Measurements from ENCODE around the gene NPAT. TPM values are rescaled to one million over a fixed set of nuclear protein-coding genes. Genes with fewer than 3 reads are reported as not detected.

NPAT gene
- total RNA-seq, 1 donor from 2014 or later, result 39.2 TPM

DNA sequence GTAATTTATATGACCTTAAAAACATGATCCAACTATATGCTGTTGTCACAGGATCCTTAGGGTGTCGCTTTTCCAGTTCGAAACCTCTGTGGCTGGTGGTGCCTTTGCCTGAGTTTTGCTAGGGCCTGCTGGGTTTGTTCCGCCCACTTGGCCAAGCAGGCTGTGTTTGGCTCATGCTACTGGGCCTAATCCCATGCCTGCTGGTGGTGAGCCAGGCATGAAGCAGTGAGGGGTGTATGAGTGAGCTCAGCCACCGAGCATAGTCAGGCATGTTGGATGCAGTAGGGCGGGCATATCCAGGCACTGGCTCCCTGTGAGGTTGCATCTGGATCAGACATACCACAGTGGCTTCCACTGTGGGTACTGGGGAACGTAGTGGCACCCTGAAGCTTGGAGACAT is 16.3 kb downstream of the NPAT start:
- no peaks in the 10 kb centered on the region for H3K9me3 ChIP-seq (ENCODE audit: low read depth)
- H3K4me1 Mint-ChIP-seq, result no peaks in the 10 kb centered on the region
- no peak overlapping the region for H3K4me3 Mint-ChIP-seq

DNA sequence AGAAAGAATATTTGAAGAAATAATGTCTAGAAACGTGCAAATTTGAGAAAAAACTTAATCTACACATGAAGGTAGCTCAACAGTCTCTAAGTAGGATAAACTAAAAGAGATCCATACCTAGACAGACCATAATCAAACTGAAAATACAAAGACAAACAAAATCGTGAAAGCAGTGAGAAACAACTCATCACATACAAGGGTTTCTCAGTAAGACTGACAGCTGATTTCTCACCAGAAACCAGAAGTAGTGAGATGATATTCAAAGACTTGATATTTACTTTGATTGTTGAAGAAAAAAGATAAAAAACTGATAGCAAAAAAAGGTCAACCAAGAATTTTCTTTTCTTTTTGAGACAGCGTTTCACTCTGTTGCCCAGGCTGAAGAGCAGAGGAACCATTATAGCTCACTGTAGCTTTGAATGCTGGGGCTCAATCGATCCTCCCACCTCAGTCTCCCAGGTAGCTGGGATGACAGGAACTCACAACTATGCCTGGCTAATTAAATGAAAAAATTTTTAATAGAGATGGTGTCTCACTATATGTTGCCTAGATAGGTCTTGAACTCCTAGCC is 17.4 kb downstream of the NPAT start:
- DNase-seq (ENCODE audit: low spot score), result no peak
- Mint-ChIP-seq H3K27ac (no peak overlapping the region), H3K36me3 (peaks cover 33% of the 10 kb centered on the region), H3K27me3 (ENCODE audit: insufficient read depth, low read depth) (no peaks in the 10 kb centered on the region), H3K4me1 (no peaks in the 10 kb centered on the region), H3K9me3 (peaks cover 7% of the 10 kb centered on the region), H3K4me3 (no peak overlapping the region)
- Histone ChIP-seq H3K9ac (no peak overlapping the region), H3K4me1 (no peaks in the 10 kb centered on the region), H3F3A (ENCODE audit: low read depth) (no peaks in the 10 kb centered on the region), H3K9me3 (ENCODE audit: low read depth) (no peaks in the 10 kb centered on the region), H4K20me1 (ENCODE audit: low read depth) (peaks cover 24% of the 10 kb centered on the region), H3K36me3 (no peaks in the 10 kb centered on the region), H2AFZ (replicated peaks) (no peak overlapping the region), H3K27me3 (no peaks in the 10 kb centered on the region), H3K4me2 (no peak overlapping the region), H3K79me2 (ENCODE audit: low read depth) (peaks cover 99% of the 10 kb centered on the region), H3K27ac (no peak overlapping the region), H3K4me3 (no peak overlapping the region)
- no peak for TF ChIP-seq EZH2 (IDR thresholded peaks at IDR 0.05)
- TF ChIP-seq, protein P1, sequence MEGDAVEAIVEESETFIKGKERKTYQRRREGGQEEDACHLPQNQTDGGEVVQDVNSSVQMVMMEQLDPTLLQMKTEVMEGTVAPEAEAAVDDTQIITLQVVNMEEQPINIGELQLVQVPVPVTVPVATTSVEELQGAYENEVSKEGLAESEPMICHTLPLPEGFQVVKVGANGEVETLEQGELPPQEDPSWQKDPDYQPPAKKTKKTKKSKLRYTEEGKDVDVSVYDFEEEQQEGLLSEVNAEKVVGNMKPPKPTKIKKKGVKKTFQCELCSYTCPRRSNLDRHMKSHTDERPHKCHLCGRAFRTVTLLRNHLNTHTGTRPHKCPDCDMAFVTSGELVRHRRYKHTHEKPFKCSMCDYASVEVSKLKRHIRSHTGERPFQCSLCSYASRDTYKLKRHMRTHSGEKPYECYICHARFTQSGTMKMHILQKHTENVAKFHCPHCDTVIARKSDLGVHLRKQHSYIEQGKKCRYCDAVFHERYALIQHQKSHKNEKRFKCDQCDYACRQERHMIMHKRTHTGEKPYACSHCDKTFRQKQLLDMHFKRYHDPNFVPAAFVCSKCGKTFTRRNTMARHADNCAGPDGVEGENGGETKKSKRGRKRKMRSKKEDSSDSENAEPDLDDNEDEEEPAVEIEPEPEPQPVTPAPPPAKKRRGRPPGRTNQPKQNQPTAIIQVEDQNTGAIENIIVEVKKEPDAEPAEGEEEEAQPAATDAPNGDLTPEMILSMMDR (IDR thresholded peaks at IDR 0.05), result no peak
- TF ChIP-seq EZH2phosphoT487 (IDR thresholded peaks at IDR 0.05), result no peak

More for the DNA sequence above, 16.3 kb downstream of the NPAT start:
- Histone ChIP-seq H3F3A (ENCODE audit: low read depth) (no peaks in the 10 kb centered on the region), H3K79me2 (ENCODE audit: low read depth) (peaks cover 99% of the 10 kb centered on the region), H3K27me3 (no peaks in the 10 kb centered on the region), H3K4me1 (no peaks in the 10 kb centered on the region), H2AFZ (replicated peaks) (no peak overlapping the region), H3K4me3 (no peak overlapping the region), H3K27ac (no peak overlapping the region), H3K9ac (no peak overlapping the region), H3K4me2 (no peak overlapping the region), H3K36me3 (no peaks in the 10 kb centered on the region), H4K20me1 (ENCODE audit: low read depth) (peaks cover 17% of the 10 kb centered on the region)
- Mint-ChIP-seq H3K36me3 (peaks cover 42% of the 10 kb centered on the region), H3K27ac (no peak overlapping the region), H3K9me3 (peaks cover 7% of the 10 kb centered on the region), H3K27me3 (ENCODE audit: insufficient read depth, low read depth) (no peaks in the 10 kb centered on the region)
- no peak for DNase-seq (ENCODE audit: low spot score)
- TF ChIP-seq EZH2phosphoT487 (IDR thresholded peaks at IDR 0.05), result no peak
- TF ChIP-seq, protein P1 (IDR thresholded peaks at IDR 0.05), result no peak
- no peak for TF ChIP-seq EZH2 (IDR thresholded peaks at IDR 0.05)

DNA sequence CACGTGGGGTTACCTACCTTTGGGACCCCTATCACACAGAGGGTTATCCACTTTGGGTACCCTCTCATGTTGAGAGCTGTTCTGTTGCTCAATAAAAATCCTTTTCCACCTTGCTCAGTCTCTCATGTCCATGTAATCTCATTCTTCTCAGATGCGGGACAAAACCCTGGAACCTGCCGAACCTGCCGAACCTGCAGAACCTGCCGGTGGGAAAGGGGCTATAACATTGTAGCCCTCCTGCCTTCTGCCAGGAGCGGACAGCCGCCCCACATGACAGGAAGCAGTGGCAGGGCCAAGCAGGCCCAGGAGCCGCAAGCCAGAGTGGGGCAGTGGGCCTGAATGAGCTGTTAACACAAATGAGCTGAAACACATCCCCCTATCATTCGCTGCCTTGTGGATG is 18.1 kb downstream of the NPAT start:
- H3K4me1 Mint-ChIP-seq, result no peaks in the 10 kb centered on the region
- no peak overlapping the region for H3K4me3 ChIP-seq
- H3K79me2 ChIP-seq (ENCODE audit: low read depth), result peaks cover 99% of the 10 kb centered on the region
- no peaks in the 10 kb centered on the region for H3K27me3 ChIP-seq
- peaks cover 30% of the 10 kb centered on the region for H4K20me1 ChIP-seq (ENCODE audit: low read depth)
- peaks cover 5% of the 10 kb centered on the region for H3K9me3 Mint-ChIP-seq
- no peak overlapping the region for H3K9ac ChIP-seq
- peaks cover 35% of the 10 kb centered on the region for H3K36me3 Mint-ChIP-seq
- no peaks in the 10 kb centered on the region for H3K36me3 ChIP-seq
- no peak for DNase-seq (ENCODE audit: low spot score)
- H2AFZ ChIP-seq (replicated peaks), result no peak overlapping the region
- TF ChIP-seq EZH2phosphoT487 (IDR thresholded peaks at IDR 0.05) (no peak), EZH2 (IDR thresholded peaks at IDR 0.05) (no peak)
- TF ChIP-seq, protein P1 (IDR thresholded peaks at IDR 0.05), result no peak
- no peak overlapping the region for H3K27ac Mint-ChIP-seq
- H3K9me3 ChIP-seq (ENCODE audit: low read depth), result no peaks in the 10 kb centered on the region
- H3K27ac ChIP-seq, result no peak overlapping the region
- H3K4me1 ChIP-seq, result no peaks in the 10 kb centered on the region
- no peak overlapping the region for H3K4me3 Mint-ChIP-seq
- no peaks in the 10 kb centered on the region for H3F3A ChIP-seq (ENCODE audit: low read depth)
- H3K4me2 ChIP-seq, result no peak overlapping the region
- no peaks in the 10 kb centered on the region for H3K27me3 Mint-ChIP-seq (ENCODE audit: insufficient read depth, low read depth)

Measured in neural progenitor cell (in vitro differentiated cells).